Non-pigmented ciliary epithelial cell (primary cell): ENCODE results near the gene DENND4A.
"Not testable (repeated sequence)": the region's sequence is repeated elsewhere in the genome, so short reads cannot be mapped to it uniquely, and the experiment has no call there.

Experiments used
- DNase-seq: peaks from one replicate; pipeline ENCODE4 v3.0.0-alpha.2; 2010; ENCODE audit warnings: low read depth

The DENND4A gene

GRCh38 chr15:65789105-65789504 lies 3.0 kb downstream of the DENND4A start:
- DNase-seq, result no peak

GRCh38 chr15:65787260-65787659 lies 4.8 kb downstream of the DENND4A start:
- no peak for DNase-seq

GRCh38 chr15:65785151-65785550 lies 6.9 kb downstream of the DENND4A start:
- DNase-seq, result no peak

DNA sequence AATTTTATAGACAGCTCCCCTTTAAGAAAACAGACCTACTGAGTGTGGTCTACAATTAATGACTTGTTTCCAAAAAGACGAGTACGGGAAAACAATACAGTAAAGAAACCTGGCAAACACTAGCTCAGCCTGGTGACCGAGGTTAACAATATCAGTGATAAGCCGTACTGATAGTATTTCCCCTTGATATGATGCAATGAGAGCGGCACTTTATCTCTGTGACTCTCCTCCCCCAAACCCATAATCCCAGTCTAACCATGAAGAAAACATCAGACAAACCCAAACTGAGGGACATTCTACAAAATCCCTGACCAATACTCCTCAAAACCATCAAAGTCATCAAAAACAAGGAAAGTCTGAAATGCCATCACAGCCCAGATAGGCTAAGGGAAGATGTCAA lies 8.2 kb downstream of the DENND4A start:
- DNase-seq, result no peak

GRCh38 chr15:65782096-65782495 lies 10.0 kb downstream of the DENND4A start:
- no peak for DNase-seq

- not testable (repeated sequence) for DNase-seq
Observed at GRCh38 chr15:65778701-65779100, 13.4 kb downstream of the DENND4A start.

DNA sequence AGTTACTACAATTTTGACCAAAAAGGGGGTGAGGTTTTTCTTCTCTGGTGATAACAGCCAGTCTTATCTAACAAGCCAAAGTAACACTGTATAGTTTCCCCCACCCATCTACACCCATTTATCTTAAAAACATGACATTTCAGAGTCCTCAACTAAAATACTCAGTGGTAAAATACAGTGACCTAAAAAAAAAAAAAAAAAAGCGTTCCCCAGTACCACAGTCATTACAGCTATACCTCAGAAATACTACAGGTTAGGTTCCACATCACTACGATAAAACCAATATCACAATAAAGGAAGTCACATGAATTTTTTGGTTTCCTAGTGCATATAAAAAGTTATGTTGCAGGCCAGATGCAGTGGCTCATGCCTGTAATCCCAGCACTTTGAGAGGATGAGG lies 13.8 kb downstream of the DENND4A start:
- no peak for DNase-seq

DNA sequence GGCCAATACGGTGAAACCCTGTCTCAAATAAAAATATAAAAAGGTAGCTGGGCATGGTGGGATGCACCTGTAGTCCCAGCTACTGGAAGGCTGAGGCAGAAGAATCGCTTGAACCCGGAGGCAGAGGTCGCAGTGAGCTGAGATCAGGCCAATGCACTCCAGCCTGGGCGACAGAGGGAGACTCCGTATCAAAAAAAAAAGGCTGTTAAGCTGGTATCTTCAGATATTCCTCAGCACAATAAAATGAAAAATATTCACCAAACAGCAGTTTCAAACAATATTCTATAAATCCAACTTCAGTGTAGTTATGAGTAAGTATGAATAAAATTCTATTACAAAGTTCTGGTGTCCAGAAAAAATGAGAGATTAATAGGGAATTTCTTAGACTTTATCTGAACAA lies 14.2 kb downstream of the DENND4A start:
- no peak for DNase-seq

DNA sequence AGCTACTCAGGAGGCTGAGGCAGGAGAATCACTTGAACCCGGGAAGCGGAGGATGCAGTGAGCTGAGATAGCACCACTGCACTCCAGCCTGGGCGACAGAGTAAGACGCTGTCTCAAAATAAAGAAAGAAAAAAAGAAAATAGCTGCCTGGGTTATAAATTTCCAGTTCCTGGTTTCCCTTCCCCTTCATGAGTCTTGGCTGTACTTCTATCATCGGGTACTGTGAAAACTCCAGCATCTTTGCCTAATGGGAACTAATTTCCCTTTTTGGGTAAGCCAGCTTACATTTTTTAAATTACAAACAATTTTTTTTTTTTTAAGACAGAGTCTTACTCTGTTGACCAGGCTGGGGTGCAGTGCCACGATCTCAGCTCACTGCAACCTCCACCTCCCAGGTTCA lies 15.0 kb downstream of the DENND4A start:
- DNase-seq, result no peak

DNA sequence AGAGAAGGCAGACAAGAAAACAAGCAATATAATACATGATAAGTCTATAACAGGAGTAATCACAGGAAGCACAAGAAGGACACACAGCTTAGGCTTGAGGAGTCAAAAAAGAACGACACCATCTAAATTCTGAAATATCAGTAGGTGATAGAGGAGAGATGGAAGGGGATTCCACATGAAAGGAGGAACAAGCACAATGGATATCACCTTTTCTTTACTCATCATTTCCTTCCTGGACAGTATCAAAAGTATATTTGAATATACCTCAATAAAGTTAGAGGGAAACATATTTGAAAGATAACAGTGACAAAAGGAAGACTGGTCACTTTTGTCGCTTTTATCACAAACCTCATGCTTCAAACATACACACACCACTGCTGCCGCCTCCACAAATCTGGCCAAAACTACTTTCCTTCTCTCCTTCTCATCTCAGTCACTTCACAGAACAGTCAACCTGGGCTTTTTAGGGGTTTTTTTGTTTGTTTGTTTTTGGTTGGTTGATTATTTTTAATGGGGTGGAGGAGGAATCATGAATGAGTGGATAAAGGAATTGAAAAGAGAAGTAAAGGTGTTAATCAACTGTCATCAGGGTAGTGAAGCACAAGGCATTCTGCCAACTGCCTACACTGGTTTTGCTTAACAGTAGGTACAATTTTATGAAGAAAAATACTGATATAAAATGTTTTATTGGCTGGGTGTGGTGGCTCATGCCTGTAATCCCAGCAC lies 18.5 kb downstream of the DENND4A start:
- no peak for DNase-seq

- DNase-seq, result no peak
Observed at GRCh38 chr15:65772930-65773329, 19.2 kb downstream of the DENND4A start.

DNA sequence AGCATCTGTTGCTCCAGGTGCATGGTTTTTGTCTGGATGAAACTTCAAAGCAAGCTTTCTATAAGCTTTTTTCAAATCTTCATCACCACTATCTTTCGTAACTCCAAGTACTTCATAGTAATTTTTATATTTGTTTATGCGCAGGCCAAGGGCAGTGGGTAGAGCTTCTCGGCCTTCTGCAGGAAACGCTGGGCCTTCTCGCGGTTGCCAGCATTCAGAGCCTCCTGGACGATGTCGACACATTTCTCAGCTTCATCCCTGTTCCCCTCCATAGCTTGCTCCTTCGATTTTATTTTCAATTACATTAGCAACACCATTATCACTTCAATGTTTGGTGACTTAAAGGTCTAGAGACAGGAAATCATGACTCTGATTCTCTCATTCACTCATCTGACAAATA lies 20.2 kb downstream of the DENND4A start:
- DNase-seq, result no peak

GRCh38 chr15:65769482-65769881 lies 22.6 kb downstream of the DENND4A start:
- no peak for DNase-seq

DNA sequence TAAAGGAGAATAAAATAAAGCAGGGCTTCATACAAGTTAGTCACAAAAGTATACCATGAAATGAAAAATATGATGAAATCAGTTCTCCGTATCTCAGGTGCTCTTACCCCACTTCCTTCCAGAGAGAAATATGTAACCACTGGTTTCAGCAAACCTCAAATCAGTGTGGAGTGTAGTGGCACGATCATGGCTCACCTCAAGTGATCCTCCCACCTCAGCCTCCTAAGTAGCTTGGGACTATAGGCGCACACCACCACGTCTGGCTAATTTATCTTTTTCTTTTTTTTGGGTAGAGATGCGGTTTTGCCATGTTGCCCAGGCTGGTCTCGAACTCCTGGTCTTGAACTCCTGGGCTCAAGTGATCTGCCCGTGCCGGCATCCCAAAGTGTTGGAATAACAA lies 24.2 kb downstream of the DENND4A start:
- DNase-seq, result no peak

DNA sequence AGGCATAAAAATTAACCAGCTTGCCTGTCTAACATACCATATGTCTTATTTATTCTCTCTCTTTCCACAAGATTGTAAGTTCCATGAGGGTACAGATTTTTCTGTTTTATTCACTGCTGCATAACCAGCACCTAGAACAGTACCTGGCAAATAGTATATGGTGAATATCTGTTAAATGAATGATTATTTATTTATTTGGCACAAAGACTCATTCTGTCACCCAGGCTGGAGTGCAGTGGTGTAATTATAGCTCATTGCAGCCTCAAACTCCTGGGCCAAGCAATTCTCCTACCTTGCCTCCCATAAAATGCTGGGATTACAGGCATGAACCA lies 24.9 kb downstream of the DENND4A start:
- no peak for DNase-seq

GRCh38 chr15:65766422-65767263 lies 25.4 kb downstream of the DENND4A start:
- DNase-seq, result no peak

- no peak for DNase-seq
Observed at GRCh38 chr15:65765106-65765505, 27.0 kb downstream of the DENND4A start.

- no peak for DNase-seq
Observed at GRCh38 chr15:65762914-65763787, 28.9 kb downstream of the DENND4A start.

- DNase-seq, result no peak
Observed at GRCh38 chr15:65762399-65762798, 29.7 kb downstream of the DENND4A start.

DNA sequence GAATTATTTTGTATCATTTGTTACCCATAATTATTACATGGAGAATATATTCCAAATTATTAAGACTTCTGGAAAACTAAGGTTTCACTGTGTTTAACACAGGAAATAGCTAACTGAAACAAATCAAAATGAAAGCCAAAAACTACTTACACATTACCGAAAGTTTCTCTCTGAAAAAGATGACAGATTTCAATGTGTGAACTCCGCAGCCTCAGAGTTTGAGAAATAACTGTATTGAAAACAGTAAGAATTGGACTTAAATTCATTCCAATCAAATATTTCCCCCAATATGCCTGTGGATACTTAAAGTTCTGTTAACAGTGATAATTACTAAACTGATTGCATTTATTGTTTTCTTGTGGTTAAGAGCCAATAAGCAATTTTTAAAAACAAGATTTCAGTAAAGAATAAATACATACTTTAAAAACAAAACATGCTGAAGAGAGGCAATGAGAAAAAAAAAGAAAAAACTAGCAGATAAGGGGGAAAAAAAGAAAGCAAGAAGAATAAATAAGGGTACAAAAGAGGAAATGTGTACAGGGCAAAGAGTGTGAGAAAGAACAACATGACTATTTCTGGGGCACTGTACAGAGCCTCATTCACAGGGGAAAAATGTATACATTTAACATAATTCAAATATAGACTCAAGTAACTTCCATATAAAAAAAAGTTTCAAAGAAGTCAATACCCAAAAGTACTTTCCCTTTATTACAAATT lies 30.7 kb downstream of the DENND4A start:
- DNase-seq, result no peak

- no peak for DNase-seq
Observed at GRCh38 chr15:65759441-65759840, 32.7 kb downstream of the DENND4A start.

DNA sequence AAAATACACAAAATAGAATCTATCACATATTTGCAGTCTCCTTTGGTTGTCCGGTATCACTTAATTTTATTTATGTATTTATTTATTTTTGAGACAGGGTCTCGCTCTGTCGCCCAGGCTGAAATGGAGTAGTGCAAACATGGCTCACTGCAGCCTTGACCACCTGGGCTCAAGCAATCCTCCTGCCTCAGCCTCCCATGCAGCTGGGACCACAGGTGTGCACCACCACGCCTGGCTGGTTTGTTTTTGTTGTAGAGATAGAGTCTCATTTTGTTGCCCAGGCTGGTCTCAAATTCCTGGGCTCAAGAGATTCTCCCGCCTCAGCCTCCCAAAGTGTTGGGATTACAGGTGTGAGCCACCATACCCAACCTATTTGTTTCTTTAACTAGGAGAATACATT lies 33.9 kb downstream of the DENND4A start:
- no peak for DNase-seq
